GM18520 (cell line): ENCODE data around the gene CDH13.

ENCODE experiments used
- ATAC-seq: cut with Tn5 transposase; IDR thresholded peaks from one replicate; pipeline ENCODE4 v1.9.1; 2021; ENCODE audit not compliant: unreplicated experiment

Gene CDH13

DNA sequence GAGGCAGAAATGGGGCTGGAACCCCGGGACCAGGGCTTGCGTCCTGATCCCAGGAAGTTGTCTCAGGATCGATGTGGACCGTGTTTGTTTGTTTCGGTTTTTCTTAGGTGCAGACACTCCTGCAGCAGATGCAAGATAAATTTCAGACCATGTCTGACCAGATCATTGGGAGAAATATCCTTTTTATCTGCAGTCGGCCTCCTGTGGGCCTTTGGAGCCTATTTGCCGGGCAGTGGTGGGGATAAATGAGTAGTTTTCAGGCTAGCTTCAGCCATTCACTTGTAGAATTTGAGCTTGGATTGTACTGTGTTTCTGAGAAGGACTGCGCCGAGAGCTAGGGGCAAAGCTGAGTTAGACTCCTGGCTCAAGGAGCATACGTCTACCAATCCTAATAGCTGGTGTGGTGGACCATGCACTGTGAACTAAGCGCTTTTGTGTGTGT is 1181.8 kb downstream of the CDH13 start:
- no peak for ATAC-seq

GRCh38 chr16:83809092-83809491 is 1182.3 kb downstream of the CDH13 start:
- no peak for ATAC-seq

DNA sequence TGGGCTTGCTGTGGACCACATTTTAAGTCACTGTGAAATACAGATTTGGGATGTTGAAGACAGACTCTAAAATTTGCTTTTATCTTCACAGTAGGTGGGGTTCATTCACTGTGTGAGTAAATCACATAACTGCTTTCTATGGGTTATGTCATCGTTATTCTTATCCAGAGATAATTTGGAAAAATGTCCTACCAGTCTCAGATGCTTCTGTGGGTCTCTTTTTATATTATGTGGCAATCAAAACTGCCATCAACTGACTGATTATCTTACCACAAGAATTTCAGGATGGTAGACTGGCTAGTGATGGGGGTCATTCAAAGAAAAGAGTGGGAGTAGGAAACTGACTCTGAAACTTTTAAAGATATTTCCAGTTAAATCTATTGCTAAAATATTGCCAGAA is 1184.1 kb downstream of the CDH13 start:
- ATAC-seq, result no peak

GRCh38 chr16:83813823-83814658 is 1187.3 kb downstream of the CDH13 start:
- ATAC-seq, result no peak

- ATAC-seq, result no peak
Observed at GRCh38 chr16:83814659-83814985, 1187.9 kb downstream of the CDH13 start.

DNA sequence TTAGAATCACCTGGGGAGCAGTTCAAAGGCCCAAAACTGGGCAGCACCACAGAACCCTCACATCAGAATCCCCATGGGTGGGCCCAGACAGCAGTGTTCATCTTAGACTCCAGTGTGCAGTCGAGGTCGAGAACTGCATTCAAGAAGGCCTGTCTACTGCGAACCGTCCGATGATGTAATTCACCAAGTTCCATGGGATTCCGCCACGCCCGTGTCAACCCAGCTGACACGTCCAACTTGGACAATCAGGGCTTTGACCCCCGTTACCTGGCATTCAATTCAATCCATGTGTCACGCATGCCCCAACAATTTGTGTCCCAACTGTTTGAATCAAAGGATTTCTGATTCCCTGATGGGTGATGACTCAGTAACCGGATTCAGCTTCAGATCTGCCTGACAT is 1190.3 kb downstream of the CDH13 start:
- ATAC-seq, result no peak

- no peak for ATAC-seq
Observed at GRCh38 chr16:83818276-83818675, 1191.5 kb downstream of the CDH13 start.

GRCh38 chr16:83819361-83819760 is 1192.6 kb downstream of the CDH13 start:
- no peak for ATAC-seq

DNA sequence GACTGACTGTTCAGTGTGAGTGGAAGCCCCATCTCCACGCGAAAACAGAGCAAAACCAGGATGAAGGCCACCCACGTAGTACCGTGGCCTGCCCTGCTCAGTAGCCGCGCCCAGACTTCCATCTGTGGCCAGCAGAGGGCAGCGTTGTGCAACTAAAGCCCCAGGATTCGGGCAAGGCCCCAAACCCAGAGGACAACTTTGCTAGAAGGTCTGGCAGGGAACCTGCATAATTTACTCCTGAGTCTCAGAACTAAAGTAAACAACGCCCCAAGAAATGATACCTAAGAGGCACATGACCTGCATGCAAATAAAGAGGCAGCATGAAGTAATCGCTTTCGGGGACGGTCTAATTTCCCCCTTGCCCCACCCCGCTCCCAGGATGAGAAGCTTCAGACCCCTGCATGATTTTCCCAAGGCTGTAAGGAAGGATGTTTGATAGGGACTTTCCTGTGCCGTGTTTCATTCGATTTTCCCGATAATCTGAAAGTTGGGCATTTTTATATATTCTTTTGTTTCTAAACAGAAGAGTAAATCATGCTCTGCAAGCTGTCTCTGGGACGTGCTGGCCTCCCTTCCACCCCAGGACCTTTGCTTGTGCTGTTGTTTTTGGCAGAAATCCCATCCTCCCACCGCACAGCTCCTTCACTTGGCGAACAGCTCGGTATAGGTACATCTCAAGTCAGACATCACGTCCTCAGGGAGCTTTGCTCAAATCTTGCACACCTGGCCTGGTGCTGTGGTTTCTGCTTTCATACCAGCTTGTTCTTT is 1199.6 kb downstream of the CDH13 start:
- ATAC-seq, result peak; percentile 56

- ATAC-seq, result no peak
Observed at GRCh38 chr16:83830091-83830768, 1203.5 kb downstream of the CDH13 start.

- no peak for ATAC-seq
Observed at GRCh38 chr16:83830769-83831455, 1204.1 kb downstream of the CDH13 start.

GRCh38 chr16:83831456-83831987 is 1204.8 kb downstream of the CDH13 start:
- ATAC-seq, result no peak

- no peak for ATAC-seq
Observed at GRCh38 chr16:83833921-83834320, 1207.2 kb downstream of the CDH13 start.

GRCh38 chr16:83835586-83836566 is 1209.1 kb downstream of the CDH13 start:
- ATAC-seq, result no peak

GRCh38 chr16:83837566-83837965 is 1210.8 kb downstream of the CDH13 start:
- no peak for ATAC-seq

DNA sequence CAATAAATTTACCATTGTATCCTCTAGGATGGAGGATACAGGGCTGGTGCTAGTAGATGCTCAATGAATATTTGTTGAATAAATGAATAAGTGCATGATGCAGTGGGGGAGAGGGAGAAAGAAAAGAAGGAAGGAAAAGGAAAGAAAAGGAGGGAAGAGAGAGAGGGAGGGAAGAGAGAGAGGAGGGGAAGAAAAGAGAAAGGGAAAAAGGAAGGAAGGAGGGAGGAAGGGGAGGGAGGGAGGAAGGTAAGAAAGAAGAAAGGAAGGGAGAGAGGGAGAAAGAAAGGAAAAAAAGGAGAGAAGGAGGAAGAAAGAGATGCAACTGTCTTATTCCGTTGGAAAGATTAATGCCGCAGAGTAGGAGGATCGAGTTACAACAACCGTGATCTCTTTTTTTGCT is 1211.4 kb downstream of the CDH13 start:
- ATAC-seq, result no peak

DNA sequence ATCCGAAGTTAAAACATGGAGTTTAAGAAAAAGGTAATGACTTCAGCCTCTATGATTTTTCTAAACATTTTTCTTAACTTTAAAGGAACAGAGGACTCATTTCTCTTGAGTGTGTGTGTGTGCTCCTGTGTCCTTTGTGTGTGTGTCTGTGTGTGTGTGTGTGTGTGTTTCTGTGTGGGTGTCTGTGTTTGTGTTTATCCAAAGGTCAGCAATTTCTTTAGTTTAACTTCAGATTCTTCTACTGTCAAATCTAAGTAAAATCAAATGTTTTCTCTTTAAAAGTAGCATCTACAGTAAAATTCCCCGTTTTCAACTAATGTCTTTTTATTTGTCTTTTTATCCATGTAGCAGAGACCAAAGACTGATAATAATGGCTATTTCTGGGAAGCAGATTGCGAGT is 1212.8 kb downstream of the CDH13 start:
- ATAC-seq, result no peak

DNA sequence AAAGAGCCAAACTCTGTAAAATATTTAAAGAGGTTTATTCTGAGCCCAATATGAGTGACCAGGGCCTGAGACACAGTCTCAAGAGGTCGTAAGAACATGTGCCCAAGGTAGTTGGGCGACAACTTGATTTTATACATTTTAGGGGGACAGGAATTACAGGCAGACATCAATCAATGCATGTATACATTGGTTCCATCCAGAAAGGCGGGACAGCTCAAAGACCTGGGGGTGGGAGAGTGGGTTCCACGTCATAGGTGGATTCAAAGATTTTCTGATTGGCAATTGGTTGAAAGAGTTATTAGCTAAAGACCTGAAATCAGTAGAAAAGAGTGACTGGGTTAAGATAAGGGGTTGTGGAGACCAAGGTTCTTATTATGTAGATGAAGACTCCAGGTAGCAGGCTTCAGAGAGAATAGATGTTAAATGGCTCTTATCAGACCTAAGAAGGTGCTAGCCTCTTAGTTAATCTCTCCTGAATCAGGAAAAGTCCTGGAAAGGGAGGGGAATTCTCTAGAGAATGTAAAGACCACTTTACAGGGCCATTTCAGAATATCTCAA is 1213.4 kb downstream of the CDH13 start:
- no peak for ATAC-seq

GRCh38 chr16:83842291-83842690 is 1215.5 kb downstream of the CDH13 start:
- ATAC-seq, result no peak
